Osteocyte (in vitro differentiated cells): ENCODE measurements around the gene PAK4. TPM values are rescaled to one million over a fixed set of nuclear protein-coding genes. Genes with fewer than 3 reads are reported as not detected.

Source experiments
- DNase-seq: peaks from one replicate; pipeline ENCODE4 v3.0.0; 2021; ENCODE audit warnings: mixed read lengths; ENCODE audit not compliant: unreplicated experiment; ENCODE audit errors: extremely low spot score
- H3K27ac Mint-ChIP-seq: one replicate; pipeline ENCODE4 v1.8.0; 2021; ENCODE audit warnings: mild to moderate bottlenecking, mixed read lengths; ENCODE audit not compliant: unreplicated experiment
- H3K27me3 Mint-ChIP-seq: one replicate; pipeline ENCODE4 v1.8.0; 2021; ENCODE audit warnings: mixed read lengths; ENCODE audit not compliant: unreplicated experiment
- H3K36me3 Mint-ChIP-seq: one replicate; pipeline ENCODE4 v1.8.0; 2021; ENCODE audit warnings: mixed read lengths; ENCODE audit not compliant: unreplicated experiment
- H3K4me1 Mint-ChIP-seq: one replicate; pipeline ENCODE4 v1.8.0; 2021; ENCODE audit warnings: mixed read lengths; ENCODE audit not compliant: unreplicated experiment
- H3K4me3 Mint-ChIP-seq: one replicate; pipeline ENCODE4 v1.8.0; 2021; ENCODE audit warnings: mild to moderate bottlenecking, moderate library complexity, mixed read lengths; ENCODE audit not compliant: unreplicated experiment
- H3K9me3 Mint-ChIP-seq: one replicate; pipeline ENCODE4 v1.8.0; 2021; ENCODE audit warnings: mixed read lengths; ENCODE audit not compliant: unreplicated experiment
- total RNA-seq: library from RNA; stranded (reverse); gene quantifications from 2 replicates; pipeline ENCODE4 v1.2.1, GENCODE V29; 2021
- TF ChIP-seq, protein P1 (sequence below): fragments of 200-600 bp; sonication (generic); IDR thresholded peaks from 2 replicates; pipeline ENCODE4 v1.5.0; 2021; ENCODE audit warnings: antibody characterized with exemption, mild to moderate bottlenecking, moderate library complexity

The PAK4 gene
- total RNA-seq, 1 donor from 2014 or later = 14.8 TPM

GRCh38 chr19:39156326-39157230 is 31.0 kb downstream of the PAK4 start:
- H3K36me3 Mint-ChIP-seq = peaks cover 6% of the 10 kb centered on the region
- DNase-seq = no peak
- no peak overlapping the region for H3K27ac Mint-ChIP-seq
- no peak overlapping the region for H3K4me3 Mint-ChIP-seq
- no peaks in the 10 kb centered on the region for H3K9me3 Mint-ChIP-seq
- H3K27me3 Mint-ChIP-seq = no peaks in the 10 kb centered on the region
- TF ChIP-seq, protein P1, sequence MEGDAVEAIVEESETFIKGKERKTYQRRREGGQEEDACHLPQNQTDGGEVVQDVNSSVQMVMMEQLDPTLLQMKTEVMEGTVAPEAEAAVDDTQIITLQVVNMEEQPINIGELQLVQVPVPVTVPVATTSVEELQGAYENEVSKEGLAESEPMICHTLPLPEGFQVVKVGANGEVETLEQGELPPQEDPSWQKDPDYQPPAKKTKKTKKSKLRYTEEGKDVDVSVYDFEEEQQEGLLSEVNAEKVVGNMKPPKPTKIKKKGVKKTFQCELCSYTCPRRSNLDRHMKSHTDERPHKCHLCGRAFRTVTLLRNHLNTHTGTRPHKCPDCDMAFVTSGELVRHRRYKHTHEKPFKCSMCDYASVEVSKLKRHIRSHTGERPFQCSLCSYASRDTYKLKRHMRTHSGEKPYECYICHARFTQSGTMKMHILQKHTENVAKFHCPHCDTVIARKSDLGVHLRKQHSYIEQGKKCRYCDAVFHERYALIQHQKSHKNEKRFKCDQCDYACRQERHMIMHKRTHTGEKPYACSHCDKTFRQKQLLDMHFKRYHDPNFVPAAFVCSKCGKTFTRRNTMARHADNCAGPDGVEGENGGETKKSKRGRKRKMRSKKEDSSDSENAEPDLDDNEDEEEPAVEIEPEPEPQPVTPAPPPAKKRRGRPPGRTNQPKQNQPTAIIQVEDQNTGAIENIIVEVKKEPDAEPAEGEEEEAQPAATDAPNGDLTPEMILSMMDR = no peak
- H3K4me1 Mint-ChIP-seq = peaks cover 13% of the 10 kb centered on the region

DNA sequence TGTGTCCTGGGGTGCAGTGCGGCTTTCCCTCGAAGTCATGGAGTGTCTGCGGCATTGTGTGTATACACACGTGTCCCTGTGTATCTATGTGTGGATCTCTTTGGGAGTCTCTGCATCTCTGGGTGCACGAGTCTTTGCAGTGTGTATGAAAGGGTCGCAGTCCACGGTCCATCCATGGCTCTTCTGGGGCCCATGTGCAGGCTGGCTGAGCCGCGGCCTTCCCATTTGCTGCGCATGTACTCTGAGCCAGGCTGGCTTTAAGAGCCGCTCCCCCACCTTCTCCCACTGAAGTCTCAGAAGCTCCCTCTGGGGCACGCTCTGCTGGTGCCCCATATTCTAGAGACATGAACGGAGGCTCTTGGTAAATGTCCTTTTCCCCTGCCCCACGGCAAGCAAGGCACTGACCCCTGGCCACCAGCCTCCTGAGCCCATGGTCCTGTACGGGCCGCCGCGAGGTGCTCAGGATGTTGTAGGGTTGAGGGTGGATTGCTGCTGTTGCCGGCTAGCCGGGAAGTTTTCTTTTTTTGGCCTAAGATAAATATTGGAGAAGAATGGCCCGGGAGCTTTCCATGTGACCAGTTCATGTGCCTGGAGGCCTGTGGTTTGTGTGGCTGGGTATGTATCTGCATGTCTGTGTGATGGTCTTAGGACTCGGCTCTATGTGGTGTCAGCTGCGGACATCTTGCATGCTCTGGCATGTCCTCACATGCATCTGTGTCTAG is 31.9 kb downstream of the PAK4 start:
- Mint-ChIP-seq H3K27me3 (no peaks in the 10 kb centered on the region), H3K36me3 (peaks cover 6% of the 10 kb centered on the region), H3K4me1 (peaks cover 13% of the 10 kb centered on the region), H3K9me3 (no peaks in the 10 kb centered on the region), H3K27ac (no peak overlapping the region), H3K4me3 (no peak overlapping the region)
- DNase-seq = no peak
- TF ChIP-seq, protein P1 = no peak

- Mint-ChIP-seq H3K4me3 (no peak overlapping the region), H3K4me1 (peaks cover 14% of the 10 kb centered on the region), H3K9me3 (no peaks in the 10 kb centered on the region), H3K36me3 (peaks cover 6% of the 10 kb centered on the region), H3K27me3 (no peaks in the 10 kb centered on the region), H3K27ac (no peak overlapping the region)
- DNase-seq = no peak
- TF ChIP-seq, protein P1 = no peak
Measured at GRCh38 chr19:39157997-39158389, 32.4 kb downstream of the PAK4 start.

DNA sequence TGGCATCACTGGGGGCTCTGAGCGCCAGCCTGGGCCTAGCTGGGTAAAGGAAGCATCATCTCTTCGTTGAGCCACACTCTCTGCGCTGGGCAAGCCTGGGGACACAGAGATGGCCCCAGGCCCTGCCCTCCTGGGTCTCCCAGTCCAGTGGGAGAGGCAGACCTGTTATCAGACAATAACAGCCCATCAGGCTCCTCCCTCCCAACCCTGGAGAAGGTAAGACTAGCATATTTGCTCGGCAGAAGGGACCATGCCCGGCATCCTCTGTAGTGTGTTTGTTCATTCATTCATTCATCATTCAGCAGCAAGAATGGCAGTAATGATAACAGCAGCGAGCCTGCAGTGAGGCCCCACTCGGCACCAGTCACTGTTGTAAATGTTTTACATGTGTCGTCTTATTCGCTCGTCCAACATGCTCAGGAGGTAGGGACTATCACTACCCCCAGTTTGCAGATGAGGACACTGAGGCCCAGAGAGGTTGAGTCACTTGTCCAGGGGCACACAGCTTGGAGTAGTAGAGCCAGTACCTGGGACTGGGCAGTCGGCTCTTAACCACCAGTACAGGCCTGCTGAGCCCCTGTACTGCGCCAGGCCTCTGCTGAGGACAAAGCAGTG is 33.2 kb downstream of the PAK4 start:
- no peaks in the 10 kb centered on the region for H3K27me3 Mint-ChIP-seq
- H3K36me3 Mint-ChIP-seq = peaks cover 6% of the 10 kb centered on the region
- H3K4me3 Mint-ChIP-seq = no peak overlapping the region
- TF ChIP-seq, protein P1 = no peak
- no peak overlapping the region for H3K27ac Mint-ChIP-seq
- no peak for DNase-seq
- peaks cover 14% of the 10 kb centered on the region for H3K4me1 Mint-ChIP-seq
- no peaks in the 10 kb centered on the region for H3K9me3 Mint-ChIP-seq

DNA sequence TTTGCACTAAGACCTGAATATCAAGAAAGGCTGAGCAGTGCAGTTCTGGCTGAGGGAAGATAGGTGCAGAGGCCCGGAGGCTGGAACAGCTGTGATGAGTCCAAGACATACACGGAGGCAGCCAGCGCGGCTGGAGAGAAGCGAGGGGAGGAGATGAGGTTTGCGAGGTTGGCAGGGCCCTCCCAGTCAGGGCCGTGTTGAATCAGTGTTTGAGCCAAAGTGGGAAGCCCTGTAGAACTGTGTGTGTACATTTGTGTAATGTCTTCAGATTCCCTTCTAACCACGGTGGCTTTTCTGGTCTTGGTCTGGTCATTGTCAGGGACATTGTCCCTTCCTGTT is 34.9 kb downstream of the PAK4 start:
- peaks cover 2% of the 10 kb centered on the region for H3K36me3 Mint-ChIP-seq
- TF ChIP-seq, protein P1 = no peak
- H3K4me1 Mint-ChIP-seq = peaks cover 14% of the 10 kb centered on the region
- peak overlapping the region; percentile 40 for H3K27ac Mint-ChIP-seq
- no peaks in the 10 kb centered on the region for H3K27me3 Mint-ChIP-seq
- no peaks in the 10 kb centered on the region for H3K9me3 Mint-ChIP-seq
- no peak for DNase-seq
- H3K4me3 Mint-ChIP-seq = no peak overlapping the region
